NOMO-1 treated with dmso at 0.1 percent for 144 hours (cell line): Measurements from ENCODE around the gene CPA5.

Source experiments
- DNase-seq: peaks from one replicate; lab custom pipeline; 2025; ENCODE audit not compliant: unreplicated experiment; lab: John Stamatoyannopoulos, UW

Gene CPA5

GRCh38 chr7:130356876-130357611, 12.4 kb downstream of the CPA5 start:
- no peak for DNase-seq

GRCh38 chr7:130358471-130358870, 13.9 kb downstream of the CPA5 start:
- DNase-seq: no peak

GRCh38 chr7:130359276-130359857, 14.8 kb downstream of the CPA5 start:
- no peak for DNase-seq

- no peak for DNase-seq
Measured at GRCh38 chr7:130360518-130360917, 15.9 kb downstream of the CPA5 start.

GRCh38 chr7:130361681-130362080, 17.1 kb downstream of the CPA5 start:
- no peak for DNase-seq

GRCh38 chr7:130362251-130362816, 17.7 kb downstream of the CPA5 start:
- DNase-seq: no peak

GRCh38 chr7:130363026-130363847, 18.6 kb downstream of the CPA5 start:
- DNase-seq: no peak

GRCh38 chr7:130364451-130364850, 19.8 kb downstream of the CPA5 start:
- DNase-seq: no peak

GRCh38 chr7:130365088-130365487, 20.5 kb downstream of the CPA5 start:
- DNase-seq: no peak

GRCh38 chr7:130365511-130366441, 21.2 kb downstream of the CPA5 start:
- DNase-seq: no peak

GRCh38 chr7:130366564-130366963, 21.9 kb downstream of the CPA5 start:
- no peak for DNase-seq

GRCh38 chr7:130367088-130367755, 22.6 kb downstream of the CPA5 start:
- no peak for DNase-seq

- DNase-seq: no peak
Measured at GRCh38 chr7:130367836-130368746, 23.5 kb downstream of the CPA5 start.

GRCh38 chr7:130369110-130369711, 24.6 kb downstream of the CPA5 start:
- peak; percentile 60 for DNase-seq

GRCh38 chr7:130369831-130370550, 25.4 kb downstream of the CPA5 start:
- no peak for DNase-seq

GRCh38 chr7:130371046-130371445, 26.4 kb downstream of the CPA5 start:
- DNase-seq: no peak

- DNase-seq: no peak
Measured at GRCh38 chr7:130372402-130373165, 28.0 kb downstream of the CPA5 start.
